ENCODE results near the gene ST6GALNAC3.

GRCh38 chr1:76474922-76475321 lies 400.4 kb downstream of the ST6GALNAC3 start:
- TF ChIP-seq CTCF (conservative IDR thresholded peaks at IDR 0.05; ENCODE audit: low read length) (no peak), EZH2phosphoT487 (IDR thresholded peaks at IDR 0.05; ENCODE audit: borderline replicate concordance) (no peak)

All from Loucy (cell line).